Karpas-422 (cell line): ENCODE data around the gene MMP23B. TPM values are rescaled to one million over a fixed set of nuclear protein-coding genes. Genes with fewer than 3 reads are reported as not detected.
"Not testable (repeated sequence)": the region's sequence is repeated elsewhere in the genome, so short reads cannot be mapped to it uniquely, and the experiment has no call there.

Experiments used
- DNase-seq: peaks from one replicate; pipeline ENCODE4 v3.0.0-alpha.2; 2015
- H2AFZ ChIP-seq: fragments of 200-600 bp; sonication (generic); 2 replicates; pipeline ENCODE4 v1.6.1; 2014; ENCODE audit warnings: antibody characterized with exemption, low read length, mixed read lengths
- H3K27ac ChIP-seq: fragments of 200-600 bp; sonication (generic); 2 replicates; pipeline ENCODE4 v1.5.1; 2014; ENCODE audit warnings: mild to moderate bottlenecking, low read length, moderate library complexity
- H3K27me3 ChIP-seq: fragments of 200-600 bp; sonication (generic); 2 replicates; pipeline ENCODE4 v1.6.1; 2014; ENCODE audit warnings: low read length, mixed read lengths
- H3K36me3 ChIP-seq: fragments of 200-600 bp; sonication (generic); 2 replicates; pipeline ENCODE4 v1.6.1; 2014; ENCODE audit warnings: low read length, mixed read lengths; ENCODE audit not compliant: insufficient read depth
- H3K4me1 ChIP-seq: fragments of 200-600 bp; sonication (generic); 2 replicates; pipeline ENCODE4 v1.6.1; 2014; ENCODE audit warnings: mild to moderate bottlenecking, low read length, mixed read lengths
- H3K4me2 ChIP-seq: fragments of 200-600 bp; sonication (generic); 2 replicates; pipeline ENCODE4 v1.6.1; 2014; ENCODE audit warnings: low read length, low read depth, mild to moderate bottlenecking; ENCODE audit not compliant: poor library complexity, severe bottlenecking
- H3K4me3 ChIP-seq: fragments of 200-600 bp; sonication (generic); 2 replicates; pipeline ENCODE4 v1.5.1; 2014; ENCODE audit warnings: mild to moderate bottlenecking, antibody characterized with exemption, low read length, mixed read lengths
- H3K79me2 ChIP-seq: fragments of 200-600 bp; sonication (generic); 2 replicates; pipeline ENCODE4 v1.6.1; 2014; ENCODE audit warnings: mild to moderate bottlenecking, low read length, mixed read lengths
- H3K9ac ChIP-seq: fragments of 200-600 bp; sonication (generic); 2 replicates; pipeline ENCODE4 v1.6.0; 2014; ENCODE audit warnings: low read length
- H3K9me2 ChIP-seq: fragments of 200-600 bp; sonication (generic), shearing (Covaris generic); replicated peaks from 2 replicates; pipeline ENCODE4 v1.6.0; 2014; ENCODE audit warnings: mild to moderate bottlenecking, low read length, moderate library complexity; ENCODE audit not compliant: insufficient read depth
- H3K9me3 ChIP-seq: fragments of 300-700, 200-600 bp; sonication (generic); 2 replicates; pipeline ENCODE4 v1.6.1; 2014; ENCODE audit warnings: low read length, mixed read lengths
- H4K20me1 ChIP-seq: fragments of 200-600 bp; sonication (generic); 2 replicates; pipeline ENCODE4 v1.6.1; 2014; ENCODE audit warnings: mild to moderate bottlenecking, antibody characterized with exemption, low read length, low read depth; ENCODE audit not compliant: insufficient read depth
- total RNA-seq: library from RNA; depleted of rRNA; stranded (reverse); fragments of >200 nt; shearing (Covaris generic); gene quantifications from 2 replicates; pipeline ENCODE4 v1.2.3, GENCODE V29; 2014; ENCODE audit warnings: low replicate concordance

MMP23B gene
- total RNA-seq, 1 experiment from 2014 or later, result 1.3 TPM

DNA sequence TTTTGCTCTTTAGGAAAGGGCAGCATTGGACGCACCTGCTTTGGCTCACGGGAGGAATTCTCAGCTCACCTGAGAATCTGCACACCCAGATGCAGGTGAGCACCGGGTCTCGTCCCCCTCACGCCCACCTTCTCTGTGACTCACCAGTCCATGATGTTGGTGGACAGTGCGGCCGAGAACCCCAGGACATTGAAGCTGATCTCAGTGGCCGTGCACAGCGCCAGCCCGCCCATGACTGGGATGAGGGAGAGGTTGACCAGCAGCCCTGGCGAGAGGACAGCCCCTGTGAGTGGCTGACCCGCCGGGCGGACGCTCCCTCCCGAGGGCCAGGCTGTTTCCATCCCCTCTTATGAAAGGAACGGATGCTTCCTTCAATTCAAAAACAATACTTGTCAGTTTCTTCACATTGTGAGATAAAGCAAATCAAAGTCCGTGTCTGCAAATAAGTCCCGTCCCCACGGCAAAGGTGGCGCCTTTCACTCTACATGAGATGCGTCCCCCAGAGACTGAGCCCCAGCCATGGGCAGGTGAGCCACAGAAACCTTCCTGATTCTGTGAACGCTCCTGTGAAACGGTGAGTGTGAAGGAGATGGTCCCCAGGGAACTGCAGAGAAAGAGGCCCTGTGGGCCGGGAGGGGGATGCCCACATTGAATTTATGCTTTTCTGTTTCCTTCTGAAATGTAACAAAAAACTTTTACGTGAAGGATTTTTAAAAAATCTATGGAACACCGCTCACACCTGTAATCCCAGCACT is 39.6 kb downstream of the MMP23B start:
- no peak overlapping the region for H3K4me3 ChIP-seq
- no peak overlapping the region for H3K27ac ChIP-seq

GRCh38 chr1:1672181-1672965 is 40.4 kb downstream of the MMP23B start:
- no peak overlapping the region for H3K4me2 ChIP-seq
- H4K20me1 ChIP-seq, result no peaks in the 10 kb centered on the region
- H3K27ac ChIP-seq, result no peak overlapping the region
- peaks cover 1% of the 10 kb centered on the region for H3K4me1 ChIP-seq
- DNase-seq, result no peak
- no peaks in the 10 kb centered on the region for H3K9me2 ChIP-seq
- H3K36me3 ChIP-seq, result no peaks in the 10 kb centered on the region
- no peaks in the 10 kb centered on the region for H3K9me3 ChIP-seq
- no peaks in the 10 kb centered on the region for H3K27me3 ChIP-seq
- no peak overlapping the region for H3K4me3 ChIP-seq
- no peak overlapping the region for H2AFZ ChIP-seq
- no peaks in the 10 kb centered on the region for H3K79me2 ChIP-seq
- H3K9ac ChIP-seq, result no peak overlapping the region

More for the DNA sequence above, 39.6 kb downstream of the MMP23B start:
- Histone ChIP-seq H3K9me3 (no peaks in the 10 kb centered on the region), H3K36me3 (no peaks in the 10 kb centered on the region), H3K4me2 (no peak overlapping the region), H3K27me3 (no peaks in the 10 kb centered on the region), H3K4me1 (no peaks in the 10 kb centered on the region), H3K9ac (no peak overlapping the region), H3K9me2 (no peaks in the 10 kb centered on the region), H2AFZ (no peak overlapping the region), H3K79me2 (no peaks in the 10 kb centered on the region), H4K20me1 (no peaks in the 10 kb centered on the region)
- DNase-seq, result no peak

- H3K9me3 ChIP-seq, H3K4me2 ChIP-seq, H3K9ac ChIP-seq, H3K4me3 ChIP-seq, DNase-seq, H3K9me2 ChIP-seq, H2AFZ ChIP-seq, H4K20me1 ChIP-seq, H3K36me3 ChIP-seq, H3K27me3 ChIP-seq, H3K27ac ChIP-seq: not testable (repeated sequence)
- Histone ChIP-seq H3K79me2 (peaks cover 13% of the 10 kb centered on the region; the same call in 1 of the 2 replicates), H3K4me1 (peaks cover 22% of the 10 kb centered on the region)
Measured at GRCh38 chr1:1674806-1675205, 42.8 kb downstream of the MMP23B start.

DNA sequence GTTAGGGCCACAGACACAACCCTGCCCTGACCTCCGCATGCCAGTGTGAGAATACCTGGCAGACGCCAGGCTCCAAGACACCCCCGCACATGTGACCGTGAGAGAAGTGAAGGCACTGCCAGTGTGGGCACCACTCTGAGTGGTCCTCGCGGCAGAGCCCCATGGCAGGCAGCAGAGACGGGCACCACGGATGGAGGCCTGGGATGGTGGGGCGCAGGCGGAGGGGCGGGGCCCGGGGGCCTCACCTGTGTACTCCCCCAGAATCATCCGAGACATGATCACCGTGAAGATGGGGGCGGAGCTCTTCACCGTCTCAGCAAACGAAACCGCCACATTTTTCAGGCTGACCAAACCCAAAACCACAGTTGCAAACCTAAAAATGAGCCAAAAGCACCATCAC is 43.2 kb downstream of the MMP23B start:
- not testable (repeated sequence) for H3K4me2 ChIP-seq, H3K27ac ChIP-seq, H3K9ac ChIP-seq, H3K4me3 ChIP-seq, H3K9me3 ChIP-seq, H3K9me2 ChIP-seq, H2AFZ ChIP-seq, H3K36me3 ChIP-seq, H3K27me3 ChIP-seq, DNase-seq, H4K20me1 ChIP-seq
- H3K79me2 ChIP-seq, result peaks cover 13% of the 10 kb centered on the region; the same call in 1 of the 2 replicates
- peaks cover 22% of the 10 kb centered on the region for H3K4me1 ChIP-seq

DNA sequence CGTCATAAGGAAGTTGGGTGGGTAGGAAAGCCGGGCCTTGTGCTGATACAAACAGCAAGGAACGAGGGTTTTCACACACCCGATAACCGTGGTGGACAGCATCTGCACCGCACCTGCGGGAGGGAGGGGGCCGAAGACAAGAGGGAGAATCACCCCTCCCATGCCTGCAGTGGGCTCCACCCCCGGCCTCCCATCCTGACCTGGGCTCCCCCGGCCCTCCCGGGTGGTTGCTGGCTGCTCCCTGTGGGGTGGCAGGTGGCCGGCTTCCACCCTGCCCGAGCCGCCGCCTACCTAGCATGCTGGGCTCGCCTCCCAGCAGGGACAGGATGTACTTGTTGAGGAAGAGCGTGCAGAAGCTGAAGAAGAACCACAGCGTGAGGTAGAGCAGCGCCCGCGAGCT is 44.1 kb downstream of the MMP23B start:
- H3K4me2 ChIP-seq, H3K9me3 ChIP-seq, H3K4me3 ChIP-seq, H2AFZ ChIP-seq, H3K9me2 ChIP-seq, DNase-seq, H3K27ac ChIP-seq, H3K27me3 ChIP-seq, H3K36me3 ChIP-seq, H3K9ac ChIP-seq, H4K20me1 ChIP-seq: not testable (repeated sequence)
- Histone ChIP-seq H3K4me1 (peaks cover 22% of the 10 kb centered on the region), H3K79me2 (peaks cover 13% of the 10 kb centered on the region; the same call in 1 of the 2 replicates)

DNA sequence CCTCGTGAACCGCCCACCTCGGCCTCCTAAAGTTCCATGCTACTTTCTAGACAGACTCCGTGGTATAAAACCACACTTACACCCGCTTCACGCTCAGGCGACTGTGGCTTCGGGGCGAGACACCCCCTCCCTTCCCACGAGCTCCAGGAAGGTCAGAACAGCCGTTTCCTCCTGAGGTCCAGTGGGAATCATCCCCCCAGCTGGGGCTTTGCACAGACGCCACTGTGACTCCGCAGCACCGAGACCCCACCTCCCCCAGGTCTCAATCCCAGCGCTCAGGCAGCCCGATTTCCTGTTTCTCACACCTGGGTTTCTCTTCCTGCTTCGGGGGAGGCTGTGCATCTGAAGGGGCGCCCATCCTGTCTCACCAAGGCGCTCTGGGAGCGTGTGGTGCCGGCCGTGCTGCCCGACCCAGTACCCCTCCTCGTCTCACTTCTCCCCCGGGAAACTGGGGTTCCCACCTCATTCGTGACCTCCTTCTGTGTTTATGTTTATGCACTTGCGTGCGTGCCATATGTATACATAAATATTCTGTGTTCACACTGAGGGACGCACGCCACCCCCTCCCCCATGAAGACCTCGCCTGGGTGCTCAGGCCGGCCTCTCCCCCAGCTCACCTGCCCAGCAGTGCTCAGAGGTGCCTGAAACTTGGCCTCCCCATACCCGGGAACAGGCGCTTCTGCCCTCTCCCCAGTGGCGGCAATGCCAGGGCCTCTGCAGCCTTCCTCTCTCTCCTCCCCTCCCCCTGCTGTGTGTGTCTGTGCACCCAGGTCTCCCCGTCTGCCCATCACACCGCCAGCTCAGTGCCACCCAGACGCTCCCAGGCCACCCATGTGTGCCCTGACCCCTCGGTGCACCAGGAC is 46.0 kb downstream of the MMP23B start:
- Histone ChIP-seq H3K79me2 (peaks cover 20% of the 10 kb centered on the region), H3K4me1 (peaks cover 22% of the 10 kb centered on the region), H3K9ac (peak overlapping the region; percentile 79), H3K9me2 (no peaks in the 10 kb centered on the region), H4K20me1 (no peaks in the 10 kb centered on the region), H3K4me3 (peak overlapping the region; percentile 71), H3K4me2 (peak overlapping the region; percentile 88), H3K36me3 (no peaks in the 10 kb centered on the region), H3K27ac (peak overlapping the region; percentile 85), H3K27me3 (no peaks in the 10 kb centered on the region), H3K9me3 (no peaks in the 10 kb centered on the region), H2AFZ (peak overlapping the region; percentile 64; the same call in 1 of the 2 replicates)
- peak; percentile 87 for DNase-seq

GRCh38 chr1:1678581-1679380 is 46.8 kb downstream of the MMP23B start:
- H3K4me2 ChIP-seq, result peak overlapping the region; percentile 88
- no peaks in the 10 kb centered on the region for H3K9me3 ChIP-seq
- H2AFZ ChIP-seq, result no peak overlapping the region
- peak overlapping the region; percentile 71 for H3K4me3 ChIP-seq
- no peaks in the 10 kb centered on the region for H3K27me3 ChIP-seq
- peak overlapping the region; percentile 85 for H3K27ac ChIP-seq
- H4K20me1 ChIP-seq, result no peaks in the 10 kb centered on the region
- DNase-seq, result peak; percentile 91
- peak overlapping the region; percentile 79 for H3K9ac ChIP-seq
- H3K79me2 ChIP-seq, result peaks cover 28% of the 10 kb centered on the region
- H3K4me1 ChIP-seq, result peaks cover 22% of the 10 kb centered on the region
- H3K9me2 ChIP-seq, result no peaks in the 10 kb centered on the region
- H3K36me3 ChIP-seq, result no peaks in the 10 kb centered on the region
